Fibroblast of the aortic adventitia (primary cell): ENCODE data around the gene ITSN1. TPM values are rescaled to one million over a fixed set of nuclear protein-coding genes. Genes with fewer than 3 reads are reported as not detected.

Source experiments
- DNase-seq: peaks from one replicate; pipeline ENCODE4 v3.0.0-alpha.2; 2010; ENCODE audit warnings: low read depth
- H3K4me3 ChIP-seq: 2 replicates; pipeline ENCODE4 v1.5.1; 2011; ENCODE audit warnings: low read depth, mild to moderate bottlenecking, control low read depth, low read length, moderate library complexity
- CTCF ChIP-seq: IDR thresholded peaks from 2 replicates; pipeline ENCODE4 v1.5.1; 2011; ENCODE audit warnings: mild to moderate bottlenecking, low read length, control low read depth, inconsistent platforms; ENCODE audit not compliant: insufficient read depth
- total RNA-seq: library from RNA; depleted of rRNA; stranded (reverse); fragments of >200 nt; gene quantifications from 2 replicates; pipeline ENCODE4 v1.2.3, GENCODE V29; 2012; ENCODE audit warnings: low replicate concordance

Gene ITSN1
- total RNA-seq, 1 donor = 35.0 TPM

DNA sequence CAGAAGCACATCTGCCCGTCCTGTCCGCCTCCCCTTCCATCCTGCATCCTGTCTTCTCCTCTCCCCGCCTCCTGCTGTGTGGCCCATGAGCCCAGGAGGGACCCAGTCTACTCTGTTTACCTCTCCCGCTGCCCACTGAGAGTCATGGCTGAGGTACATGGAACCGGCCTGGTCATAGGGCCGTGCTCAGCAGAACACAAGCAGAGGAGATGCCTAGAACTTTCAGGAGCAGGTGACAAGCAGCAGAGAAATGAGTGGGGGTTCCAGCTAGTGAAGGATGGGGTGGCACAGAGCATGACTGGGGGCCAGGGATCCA lies 202.5 kb downstream of the ITSN1 start:
- no peak for DNase-seq
- H3K4me3 ChIP-seq = no peak overlapping the region
- no peak for TF ChIP-seq CTCF

GRCh38 chr21:33846141-33846540 lies 203.8 kb downstream of the ITSN1 start:
- TF ChIP-seq CTCF = no peak
- no peak for DNase-seq
- no peak overlapping the region for H3K4me3 ChIP-seq

GRCh38 chr21:33847588-33848248 lies 205.4 kb downstream of the ITSN1 start:
- no peak for TF ChIP-seq CTCF
- no peak for DNase-seq
- H3K4me3 ChIP-seq = no peak overlapping the region

- no peak overlapping the region for H3K4me3 ChIP-seq
- DNase-seq = no peak
- TF ChIP-seq CTCF = no peak
Observed at GRCh38 chr21:33848249-33848953, 206.1 kb downstream of the ITSN1 start.

DNA sequence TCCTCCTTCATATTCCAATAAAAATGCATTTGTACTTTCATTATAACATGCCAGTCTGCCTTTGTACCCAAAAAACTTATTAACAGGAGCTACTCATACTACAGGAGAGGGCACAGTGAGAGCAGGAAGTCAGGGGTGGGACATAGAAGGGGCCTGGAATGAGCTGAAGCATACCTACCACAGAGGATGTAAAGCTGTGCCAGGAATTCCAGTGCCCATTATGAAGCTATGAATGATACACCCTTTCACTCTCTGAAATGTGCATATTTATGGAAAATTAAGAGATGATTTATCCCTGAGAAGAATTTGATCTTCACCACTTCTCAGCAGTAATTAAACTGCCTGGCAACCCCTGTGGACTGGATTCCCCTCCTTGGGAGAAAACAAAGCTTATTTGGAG lies 207.5 kb downstream of the ITSN1 start:
- no peak overlapping the region for H3K4me3 ChIP-seq
- no peak for DNase-seq
- TF ChIP-seq CTCF = no peak

DNA sequence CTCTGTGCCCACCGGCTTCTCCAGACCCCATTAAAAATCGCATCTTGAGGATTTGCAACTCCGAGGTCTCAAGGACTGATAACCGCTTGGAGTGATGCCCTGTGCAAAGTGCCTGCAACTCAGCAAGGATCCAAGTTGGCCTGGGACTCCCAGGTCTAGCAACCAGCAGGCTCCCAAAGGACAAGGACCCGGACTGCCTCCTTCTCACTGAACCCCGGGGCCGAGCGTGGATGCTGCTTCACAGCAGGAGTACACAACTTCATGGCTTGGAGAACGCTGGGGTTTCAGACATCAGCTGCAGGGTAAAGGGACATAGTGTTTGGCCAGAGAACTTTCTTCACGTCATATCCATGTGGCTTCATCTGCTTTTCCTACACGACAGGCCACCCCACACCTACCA lies 208.1 kb downstream of the ITSN1 start:
- no peak for TF ChIP-seq CTCF
- DNase-seq = no peak
- H3K4me3 ChIP-seq = no peak overlapping the region
